ENCODE data around the gene EEF1E1. TPM values are rescaled to one million over a fixed set of nuclear protein-coding genes. Genes with fewer than 3 reads are reported as not detected.

Gene EEF1E1
- polyA plus RNA-seq, 1 donor from 2014 or later = 113 TPM

- H2AFZ ChIP-seq (ENCODE audit: low read depth, low read length) = no peak overlapping the region
- peaks cover 5% of the 10 kb centered on the region for H3K36me3 ChIP-seq (ENCODE audit: insufficient read depth, low read length)
- H3K79me2 ChIP-seq (replicated peaks; ENCODE audit: insufficient read depth, low read length) = no peaks in the 10 kb centered on the region
- no peaks in the 10 kb centered on the region for H4K20me1 ChIP-seq (ENCODE audit: insufficient read depth)
- H3K27me3 ChIP-seq (ENCODE audit: insufficient read depth, low read depth, low read length) = no peaks in the 10 kb centered on the region
- no peak overlapping the region for H3K4me2 ChIP-seq (ENCODE audit: low read length)
- H3K9me2 ChIP-seq (ENCODE audit: insufficient read depth, low read length) = no peaks in the 10 kb centered on the region
- H3K4me3 ChIP-seq (ENCODE audit: low read length) = no peak overlapping the region
- peak; percentile 69 for TF ChIP-seq RAD21 (conservative IDR thresholded peaks at IDR 0.05)
- TF ChIP-seq REST (IDR thresholded peaks at IDR 0.05; ENCODE audit: borderline replicate concordance) = no peak
- no peak for TF ChIP-seq POLR2AphosphoS5 (IDR thresholded peaks at IDR 0.05)
- no peak for TF ChIP-seq EP300 (conservative IDR thresholded peaks at IDR 0.05; ENCODE audit: poor library complexity, severe bottlenecking)
- TF ChIP-seq SMC3 (conservative IDR thresholded peaks at IDR 0.05; ENCODE audit: poor library complexity) = peak; percentile 69
- no peak for TF ChIP-seq EZH2 (IDR thresholded peaks at IDR 0.05; ENCODE audit: borderline replicate concordance, insufficient read depth, low read length, poor library complexity, severe bottlenecking)
- TF ChIP-seq MXI1 (conservative IDR thresholded peaks at IDR 0.05; ENCODE audit: poor library complexity, severe bottlenecking) = no peak
- TF ChIP-seq CTCF (IDR thresholded peaks at IDR 0.05; ENCODE audit: poor library complexity, severe bottlenecking) = peak; percentile 65
- TF ChIP-seq TAF1 (IDR thresholded peaks at IDR 0.05; ENCODE audit: low read depth) = no peak
- no peak overlapping the region for H3K27ac ChIP-seq (ENCODE audit: low read length)
- H3K9ac ChIP-seq (ENCODE audit: low read length) = no peak overlapping the region
- no peaks in the 10 kb centered on the region for H3F3A ChIP-seq (ENCODE audit: insufficient read depth, low read length, poor library complexity, severe bottlenecking)
- H3K9me3 ChIP-seq (ENCODE audit: low read length) = no peaks in the 10 kb centered on the region
Observed at GRCh38 chr6:8059129-8059528, 43.2 kb downstream of the EEF1E1 start.

DNA sequence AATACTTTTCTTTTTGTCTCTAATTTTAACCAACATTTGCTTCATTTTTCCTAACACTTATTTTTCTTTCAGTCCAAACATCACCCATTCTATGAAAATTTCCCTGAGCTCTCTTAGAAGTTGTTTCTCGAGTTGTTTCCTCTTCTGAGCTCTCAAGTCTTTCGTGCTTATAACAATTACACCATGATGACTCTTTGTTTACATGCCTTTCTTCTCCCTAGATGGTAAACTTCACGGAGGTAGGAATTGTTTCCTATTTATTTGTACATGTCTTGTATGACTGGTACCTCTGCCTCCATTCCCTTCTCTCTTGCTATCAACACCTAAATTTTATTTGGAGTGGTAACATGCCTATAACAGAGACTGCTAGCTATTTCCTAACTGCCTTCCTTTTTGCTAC is 44.6 kb downstream of the EEF1E1 start:
- no peak for TF ChIP-seq MXI1 (conservative IDR thresholded peaks at IDR 0.05; ENCODE audit: poor library complexity, severe bottlenecking)
- no peak for TF ChIP-seq POLR2AphosphoS5 (IDR thresholded peaks at IDR 0.05)
- TF ChIP-seq EZH2 (IDR thresholded peaks at IDR 0.05; ENCODE audit: borderline replicate concordance, insufficient read depth, low read length, poor library complexity, severe bottlenecking) = no peak
- TF ChIP-seq RAD21 (conservative IDR thresholded peaks at IDR 0.05) = no peak
- no peak for TF ChIP-seq TAF1 (IDR thresholded peaks at IDR 0.05; ENCODE audit: low read depth)
- Histone ChIP-seq H3K27me3 (ENCODE audit: insufficient read depth, low read depth, low read length) (no peaks in the 10 kb centered on the region), H3K9me3 (ENCODE audit: low read length) (no peaks in the 10 kb centered on the region), H3K4me3 (ENCODE audit: low read length) (no peak overlapping the region), H3F3A (ENCODE audit: insufficient read depth, low read length, poor library complexity, severe bottlenecking) (no peaks in the 10 kb centered on the region), H3K79me2 (replicated peaks; ENCODE audit: insufficient read depth, low read length) (no peaks in the 10 kb centered on the region), H3K27ac (ENCODE audit: low read length) (no peak overlapping the region), H2AFZ (ENCODE audit: low read depth, low read length) (no peak overlapping the region), H3K9ac (ENCODE audit: low read length) (no peak overlapping the region), H3K9me2 (ENCODE audit: insufficient read depth, low read length) (no peaks in the 10 kb centered on the region), H4K20me1 (ENCODE audit: insufficient read depth) (no peaks in the 10 kb centered on the region), H3K4me2 (ENCODE audit: low read length) (no peak overlapping the region), H3K36me3 (ENCODE audit: insufficient read depth, low read length) (peaks cover 5% of the 10 kb centered on the region)
